Measurements from ENCODE around the gene TSBP1.
"Not testable (repeated sequence)": the region's sequence is repeated elsewhere in the genome, so short reads cannot be mapped to it uniquely, and the experiment has no call there.

- TF ChIP-seq CTCF, POLR2A (IDR thresholded peaks at IDR 0.05): not testable (repeated sequence)
These were observed 114.4 kb downstream of the TSBP1 start for GRCh38 chr6:32257262-32257661.

Data from sigmoid colon (tissue), 3 donors.